GM23248 (cell line): ENCODE measurements around the gene IP6K1. TPM values are rescaled to one million over a fixed set of nuclear protein-coding genes. Genes with fewer than 3 reads are reported as not detected.

Source experiments
- DNase-seq: peaks from one replicate; pipeline ENCODE4 v3.0.0-alpha.2; 2015
- H2AFZ ChIP-seq: fragments of 200-600 bp; sonication (generic); 2 replicates; pipeline ENCODE4 v1.6.1; 2016; ENCODE audit warnings: antibody characterized with exemption
- H3F3A ChIP-seq: fragments of 200-600 bp; sonication (generic); 2 replicates; pipeline ENCODE4 v1.6.1; 2016; ENCODE audit warnings: mild to moderate bottlenecking, antibody characterized with exemption, mixed run types; ENCODE audit not compliant: insufficient read depth
- H3K27ac ChIP-seq: fragments of 200-600 bp; sonication (generic); 2 replicates; pipeline ENCODE4 v1.5.1; 2016; ENCODE audit warnings: mild to moderate bottlenecking
- H3K27me3 ChIP-seq: fragments of 200-600 bp; sonication (generic); replicated peaks from 2 replicates; pipeline ENCODE4 v1.6.1; 2016; ENCODE audit warnings: mild to moderate bottlenecking; ENCODE audit not compliant: insufficient read depth
- H3K36me3 ChIP-seq: fragments of 200-600 bp; sonication (generic); 2 replicates; pipeline ENCODE4 v1.6.1; 2016; ENCODE audit warnings: low read depth, mild to moderate bottlenecking
- H3K4me1 ChIP-seq: fragments of 200-600 bp; sonication (generic); 2 replicates; pipeline ENCODE4 v1.6.1; 2016; ENCODE audit warnings: mild to moderate bottlenecking; ENCODE audit not compliant: insufficient read depth
- H3K4me2 ChIP-seq: fragments of 200-600 bp; sonication (generic); one replicate; pipeline ENCODE4 v1.6.1; 2016; ENCODE audit warnings: mild to moderate bottlenecking; ENCODE audit not compliant: unreplicated experiment
- H3K4me3 ChIP-seq: fragments of 200-600 bp; sonication (generic); 2 replicates; pipeline ENCODE4 v1.5.1; 2016; ENCODE audit warnings: mild to moderate bottlenecking
- H3K79me2 ChIP-seq: fragments of 200-600 bp; sonication (generic); 2 replicates; pipeline ENCODE4 v1.6.1; 2016; ENCODE audit warnings: mild to moderate bottlenecking; ENCODE audit not compliant: insufficient read depth
- H3K9ac ChIP-seq: fragments of 200-600 bp; sonication (generic); 2 replicates; pipeline ENCODE4 v1.6.1; 2016; ENCODE audit warnings: mild to moderate bottlenecking
- H3K9me2 ChIP-seq: fragments of 200-600 bp; sonication (generic); 2 replicates; pipeline ENCODE4 v1.6.1; 2016; ENCODE audit warnings: mixed run types, mild to moderate bottlenecking, moderate library complexity; ENCODE audit not compliant: insufficient read depth
- H3K9me3 ChIP-seq: fragments of 200-600 bp; sonication (generic); one replicate; pipeline ENCODE4 v1.6.1; 2017; ENCODE audit warnings: low read depth
- H4K20me1 ChIP-seq: fragments of 200-600 bp; sonication (generic); 2 replicates; pipeline ENCODE4 v1.6.0; 2016; ENCODE audit not compliant: insufficient read depth
- EZH2 ChIP-seq: fragments of 200-600 bp; sonication (generic); IDR thresholded peaks from 2 replicates; pipeline ENCODE4 v1.6.1; 2018; ENCODE audit warnings: antibody characterized with exemption, mild to moderate bottlenecking; ENCODE audit not compliant: insufficient read depth, poor library complexity, severe bottlenecking
- EZH2phosphoT487 ChIP-seq: fragments of 200-600 bp; sonication (generic); IDR thresholded peaks from 2 replicates; pipeline ENCODE4 v1.6.1; 2018; ENCODE audit warnings: antibody characterized with exemption, moderate library complexity, mild to moderate bottlenecking, low read depth; ENCODE audit not compliant: insufficient read depth
- WGBS, 2 experiments: methylation state at CpG; one replicate each; pipeline ENCODE4 v1.1.6; 2015 to 2017; ENCODE audit warnings: low lambda C conversion rate in 2 of 2, low coverage in 1 of 2; ENCODE audit errors: missing lambda C conversion rate in 2 of 2; 5-methylcytosine and 5-hydroxymethylcytosine counted together
- in situ Hi-C: fragments of 300-500 bp; cut with MboI; formaldehyde crosslinking; loops from 2 replicates; pipeline ENCODE4 v1.15.0; 2020
- microRNA-seq: library from miRNA; unstranded; fragments of <30 nt; microRNA quantifications from one replicate; pipeline ENCODE4, GENCODE V29; 2016; ENCODE audit warnings: borderline number of aligned reads
- polyA plus RNA-seq: library from polyadenylated mRNA; unstranded; fragments of >200 nt; fragmentation: Nextera tagmentation; extraction: Ambion mirVana; gene quantifications from 2 replicates; pipeline ENCODE4 v1.2.1, GENCODE V29; 2016
- small RNA-seq: library from RNA; depleted of rRNA; stranded (forward); fragments of <200 nt; gene quantifications from one replicate; pipeline ENCODE3, GENCODE V24; 2014; ENCODE audit warnings: low read depth, low replicate concordance
- total RNA-seq: library from RNA; depleted of rRNA; stranded (reverse); fragments of >200 nt; shearing (Covaris generic); gene quantifications from 2 replicates; pipeline ENCODE4 v1.2.3, GENCODE V29; 2014; rRNA removed

IP6K1 gene
- total and polyA plus RNA-seq, 2 experiments from 2014 or later = 18.7 to 27.2 TPM

- H3K4me1 ChIP-seq = peaks cover 11% of the 10 kb centered on the region
- 0 out of 2 replicates have a peak overlapping the region, but pooled peaks have one; percentile 87 for H3K27ac ChIP-seq
- H3F3A ChIP-seq = 0 out of 2 replicates have a peak, but pooled peaks cover 3% of the 10 kb centered on the region
- peak overlapping the region; percentile 76 for H3K4me2 ChIP-seq
- no peaks in the 10 kb centered on the region for H3K27me3 ChIP-seq
- 3% methylated on average over 24 to 34 of the region's 34 CpGs for WGBS, 2 experiments
- no peaks in the 10 kb centered on the region for H3K9me2 ChIP-seq
- H3K36me3 ChIP-seq = 0 out of 2 replicates have a peak, but pooled peaks cover 4% of the 10 kb centered on the region
- no peak for DNase-seq
- H3K9me3 ChIP-seq = no peaks in the 10 kb centered on the region
- peak overlapping the region; percentile 88 for H2AFZ ChIP-seq
- peaks cover 12% of the 10 kb centered on the region for H3K79me2 ChIP-seq
- in situ Hi-C loops = loop anchor here (10.0 kb wide), 1 partner anchor 130 kb away; no protein-coding TSS in a partner anchor
- peak overlapping the region; percentile 86 for H3K9ac ChIP-seq
- H3K4me3 ChIP-seq = peak overlapping the region; percentile 81
- TF ChIP-seq EZH2phosphoT487 (no peak), EZH2 (no peak)
- H4K20me1 ChIP-seq = no peaks in the 10 kb centered on the region
Observed at GRCh38 chr3:49674497-49674983, 111.8 kb downstream of the IP6K1 start.

Small RNA genes lying within 50 kb of the gene (microRNA-seq; reads per million reads assigned to microRNA genes)
- gene MIR5193 = not detected

Small RNA genes lying within 50 kb of the gene (small RNA-seq; reads per million reads assigned to genes)
- gene AMIGO3 (not detected), gene COX6CP14 (not detected)

Other genes starting within 250 kb of the IP6K1 start
- gene BSN, start 232.1 kb downstream of the IP6K1 start, total RNA-seq = under 0.01 TPM in 2 replicates
- gene BSN, start 232.1 kb downstream of the IP6K1 start, polyA plus RNA-seq = 0.03 and 0.08 TPM in 2 replicates
- gene APEH, start 112.2 kb downstream of the IP6K1 start, total RNA-seq = 108 and 126 TPM in 2 replicates
- 83.3 and 89.1 TPM in 2 replicates for gene APEH, start 112.2 kb downstream of the IP6K1 start, polyA plus RNA-seq
- 6.3 and 6.4 TPM in 2 replicates for gene MST1, start 97.1 kb downstream of the IP6K1 start, total RNA-seq
- gene MST1, start 97.1 kb downstream of the IP6K1 start, polyA plus RNA-seq = 2.5 and 3.0 TPM in 2 replicates
- 22.8 and 25.7 TPM in 2 replicates for gene RNF123, start 97.0 kb downstream of the IP6K1 start, total RNA-seq
- 18.7 and 21.6 TPM in 2 replicates for gene RNF123, start 97.0 kb downstream of the IP6K1 start, polyA plus RNA-seq
- gene AMIGO3, start 66.9 kb downstream of the IP6K1 start, total RNA-seq = 3.2 TPM in 1 of 2 replicates, not detected in the other
- 0.18 and 0.25 TPM in 2 replicates for gene AMIGO3, start 66.9 kb downstream of the IP6K1 start, polyA plus RNA-seq
- gene GMPPB, start 62.6 kb downstream of the IP6K1 start, total RNA-seq = 36.2 and 37.8 TPM in 2 replicates
- 22.8 and 24.1 TPM in 2 replicates for gene GMPPB, start 62.6 kb downstream of the IP6K1 start, polyA plus RNA-seq
- gene CDHR4, start 13.3 kb upstream of the IP6K1 start, total RNA-seq = not detected in 2 replicates
- gene CDHR4, start 13.3 kb upstream of the IP6K1 start, polyA plus RNA-seq = not detected in 2 replicates
- 7.1 and 12.0 TPM in 2 replicates for gene INKA1, start 16.7 kb upstream of the IP6K1 start, total RNA-seq
- 7.2 and 7.9 TPM in 2 replicates for gene INKA1, start 16.7 kb upstream of the IP6K1 start, polyA plus RNA-seq
- gene UBA7, start 27.4 kb upstream of the IP6K1 start, total RNA-seq = 35.7 and 41.6 TPM in 2 replicates
- 14.0 and 16.9 TPM in 2 replicates for gene UBA7, start 27.4 kb upstream of the IP6K1 start, polyA plus RNA-seq
- 4.5 and 6.6 TPM in 2 replicates for gene TRAIP, start 70.0 kb upstream of the IP6K1 start, total RNA-seq
- 4.1 and 5.2 TPM in 2 replicates for gene TRAIP, start 70.0 kb upstream of the IP6K1 start, polyA plus RNA-seq
- not detected in 2 replicates for gene CAMKV, start 83.4 kb upstream of the IP6K1 start, total RNA-seq
- 0.09 and 0.19 TPM in 2 replicates for gene CAMKV, start 83.4 kb upstream of the IP6K1 start, polyA plus RNA-seq
- 0.32 TPM in 1 of 2 replicates, not detected in the other for gene MST1R, start 117.3 kb upstream of the IP6K1 start, total RNA-seq
- gene MST1R, start 117.3 kb upstream of the IP6K1 start, polyA plus RNA-seq = 0.35 TPM in 1 of 2 replicates, not detected in the other
- 15.0 and 16.7 TPM in 2 replicates for gene MON1A, start 143.3 kb upstream of the IP6K1 start, total RNA-seq
- gene MON1A, start 143.3 kb upstream of the IP6K1 start, polyA plus RNA-seq = 12.6 and 13.6 TPM in 2 replicates
- gene RBM6, start 153.6 kb upstream of the IP6K1 start, total RNA-seq = 29.8 and 31.8 TPM in 2 replicates
- 42.9 and 53.7 TPM in 2 replicates for gene RBM6, start 153.6 kb upstream of the IP6K1 start, polyA plus RNA-seq